B cell (primary cell): ENCODE measurements around the gene UBE4A. TPM values are rescaled to one million over a fixed set of nuclear protein-coding genes. Genes with fewer than 3 reads are reported as not detected.
"Not testable (repeated sequence)": the region's sequence is repeated elsewhere in the genome, so short reads cannot be mapped to it uniquely, and the experiment has no call there.

Source experiments
- ATAC-seq: fragments of 200-7000 bp; cut with Tn5 transposase; one replicate; pipeline ENCODE4 v1.10.0; 2021; ENCODE audit warnings: low read depth, mild to moderate bottlenecking, moderate number of reproducible peaks, moderate library complexity
- CTCF ChIA-PET: fragments of 350-600 bp; sonication (Branson Sonifier 250); formaldehyde crosslinking; loops from one replicate; lab custom pipeline; 2021; ENCODE audit warnings: antibody characterized with exemption, inconsistent platforms; lab: Charles Lee
- POLR2A ChIA-PET: fragments of 350-600 bp; sonication (Branson Sonifier 250); formaldehyde crosslinking; loops from one replicate; lab custom pipeline; 2021; ENCODE audit warnings: antibody characterized with exemption; lab: Charles Lee
- DNase-seq: peaks from one replicate; pipeline ENCODE4 v3.0.0; 2013
- H2AFZ ChIP-seq: 2 replicates; pipeline ENCODE4 v1.6.1; 2012; ENCODE audit warnings: mild to moderate bottlenecking, low read depth, low read length; ENCODE audit not compliant: insufficient read depth, poor library complexity, severe bottlenecking
- H3K27ac ChIP-seq, 2 donors: 1 replicate in 1 of 2; 2 replicates in 1 of 2; pipeline ENCODE4 v1.5.1; 2012 to 2013; ENCODE audit warnings: low read length in 2 of 2, mild to moderate bottlenecking in 2 of 2, moderate library complexity in 1 of 2
- H3K27me3 ChIP-seq, 4 experiments: fragments of 200-600 bp in 1 of 4; sonication (generic) in 1 of 4; replicated peaks in 1 of 4; 1 replicate in 2 of 4; 2 replicates in 2 of 4; pipeline versions ENCODE4 v1.6.1 to v1.7.0; 2013 to 2016; ENCODE audit warnings: low read length in 3 of 4, mild to moderate bottlenecking in 2 of 4, mixed read lengths in 1 of 4, moderate library complexity in 1 of 4; ENCODE audit not compliant: insufficient read depth in 4 of 4, control insufficient read depth in 3 of 4; ENCODE audit errors: control extremely low read depth in 1 of 4
- H3K36me3 ChIP-seq, 2 experiments: replicated peaks in 1 of 2; 1 replicate in 1 of 2; 2 replicates in 1 of 2; pipeline versions ENCODE4 v1.6.1 to v1.7.1; 2013; ENCODE audit warnings: low read length in 1 of 2; ENCODE audit not compliant: insufficient read depth in 2 of 2, control insufficient read depth in 1 of 2; ENCODE audit errors: control extremely low read depth in 1 of 2, extremely low read depth in 1 of 2
- H3K4me1 ChIP-seq, 2 donors: fragments of 200-600 bp in 1 of 2; sonication (generic) in 1 of 2; 1 replicate in 1 of 2; 2 replicates in 1 of 2; pipeline versions ENCODE4 v1.5.1 to v1.6.1; 2013 to 2017; ENCODE audit warnings: low read length in 2 of 2; ENCODE audit not compliant: control insufficient read depth in 2 of 2, insufficient read depth in 2 of 2
- H3K4me2 ChIP-seq: replicated peaks from 2 replicates; pipeline ENCODE3; 2012; ENCODE audit warnings: mild to moderate bottlenecking, low read depth, low read length; ENCODE audit not compliant: poor library complexity, severe bottlenecking
- H3K4me3 ChIP-seq, 5 experiments: fragments of 200-600 bp in 1 of 5; sonication (generic) in 1 of 5; 1 replicate in 3 of 5; 2 replicates in 2 of 5; pipeline versions ENCODE4 v1.5.1 to v1.7.0; 2011 to 2016; ENCODE audit warnings: low read length in 4 of 5, mild to moderate bottlenecking in 4 of 5, low read depth in 2 of 5, control low read depth in 1 of 5, moderate library complexity in 1 of 5; ENCODE audit not compliant: insufficient read depth in 1 of 5; ENCODE audit errors: control extremely low read depth in 1 of 5, extremely low read depth in 1 of 5
- H3K79me2 ChIP-seq: fragments of 200-600 bp; sonication (generic); one replicate; pipeline ENCODE4 v1.6.0; 2016; ENCODE audit warnings: low read length; ENCODE audit not compliant: control insufficient read depth, insufficient read depth
- H3K9ac ChIP-seq: fragments of 200-600 bp; sonication (generic); 2 replicates; pipeline ENCODE4 v1.6.1; 2017; ENCODE audit warnings: mild to moderate bottlenecking, low read length, moderate library complexity
- H3K9me3 ChIP-seq, 3 donors: one replicate each; pipeline versions ENCODE4 v1.6.1 to v1.7.1; 2013; ENCODE audit warnings: low read length in 2 of 3; ENCODE audit not compliant: control insufficient read depth in 2 of 3, insufficient read depth in 1 of 3; ENCODE audit errors: control extremely low read depth in 1 of 3
- H4K20me1 ChIP-seq: 2 replicates; pipeline ENCODE4 v1.6.0; 2012; ENCODE audit warnings: mild to moderate bottlenecking, low read length; ENCODE audit not compliant: insufficient read depth, control insufficient read depth, poor library complexity, severe bottlenecking
- H3K27ac Mint-ChIP-seq: one replicate; pipeline ENCODE4 v1.8.0; 2021; ENCODE audit warnings: mixed read lengths
- H3K27me3 Mint-ChIP-seq: one replicate; pipeline ENCODE4 v1.8.0; 2021; ENCODE audit warnings: mixed read lengths
- H3K4me1 Mint-ChIP-seq: one replicate; pipeline ENCODE4 v1.8.0; 2021; ENCODE audit warnings: mixed read lengths
- H3K4me3 Mint-ChIP-seq: one replicate; pipeline ENCODE4 v1.8.0; 2021; ENCODE audit warnings: mixed read lengths
- H3K9me3 Mint-ChIP-seq: one replicate; pipeline ENCODE4 v1.8.0; 2022; ENCODE audit warnings: mixed read lengths; ENCODE audit not compliant: insufficient read depth
- CTCF ChIP-seq: fragments of 200-600 bp; IDR thresholded peaks from one replicate; pipeline ENCODE4 v1.8.0; 2022; ENCODE audit warnings: antibody characterized with exemption, mild to moderate bottlenecking
- EZH2 ChIP-seq: IDR thresholded peaks from 2 replicates; pipeline ENCODE4 v1.6.1; 2012; ENCODE audit warnings: borderline replicate concordance, low read depth, mild to moderate bottlenecking, moderate library complexity, low read length; ENCODE audit not compliant: insufficient read depth, poor library complexity, severe bottlenecking
- WGBS: methylation state at CpG from one replicate; pipeline ENCODE4 v1.1.5; 2013; ENCODE audit warnings: missing lambda C conversion rate; ENCODE audit not compliant: insufficient coverage; 5-methylcytosine and 5-hydroxymethylcytosine counted together
- intact Hi-C: fragments of 100-400 bp; cut with micrococcal nuclease; formaldehyde crosslinking; loops from one replicate; pipeline ENCODE4 v1.10.0; 2022
- polyA plus RNA-seq: library from polyadenylated mRNA; depleted of rRNA; stranded (reverse); fragments of >200 nt; gene quantifications from 2 replicates; pipeline ENCODE4 v1.2.3, GENCODE V29; 2012
- total RNA-seq, 2 donors: library from RNA; stranded (reverse); fragments of 120-200 nt in 1 of 2; gene quantifications; 1 replicate in 1 of 2; 2 replicates in 1 of 2; pipeline versions ENCODE4 v1.2.3 to v1.2.4, GENCODE V29; 2013 to 2022

UBE4A gene
- total and polyA plus RNA-seq, 2 donors (not counting 1 experiment from before 2014, with no cell fraction given): 14.7 to 37.3 TPM

- Histone ChIP-seq H3K4me1 (peaks cover 27 to 32% of the 10 kb centered on the region in 2 donors), H3K9ac (peak overlapping the region; percentile 83), H4K20me1 (peaks cover 39% of the 10 kb centered on the region), H3K36me3 (peaks cover 6 to 23% of the 10 kb centered on the region in 2 experiments), H3K79me2 (peaks cover 54% of the 10 kb centered on the region), H3K27ac (peak overlapping the region; percentile 77 to 85), H2AFZ (peak overlapping the region; percentile 87), H3K4me2 (peak overlapping the region; percentile 72), H3K4me3 (peak overlapping the region; percentile 77 to 96 (median 81)), H3K9me3 (no peaks in the 10 kb centered on the region), H3K27me3 (no peaks in the 10 kb centered on the region)
- peaks cover 57% of the 10 kb centered on the region for H3K4me1 Mint-ChIP-seq
- WGBS: 0% methylated on average over 17 of the region's 22 CpGs
- no peaks in the 10 kb centered on the region for H3K9me3 Mint-ChIP-seq
- CTCF ChIA-PET: interaction anchor here (0.7 to 2.8 kb wide), 7 partner anchors 34 to 585 kb away, joined by 3 to 18 read pairs (median 6); partner anchors contain the start of gene KMT2A
- H3K27ac Mint-ChIP-seq: peak overlapping the region; percentile 100
- no peak for ATAC-seq
- TF ChIP-seq CTCF (no peak), EZH2 (no peak)
- DNase-seq: no peak
- H3K4me3 Mint-ChIP-seq: peak overlapping the region; percentile 98
- POLR2A ChIA-PET: interaction anchor here (0.6 to 1.3 kb wide), 6 partner anchors 16 to 395 kb away, joined by 3 to 28 read pairs (median 6); partner anchors contain the start of gene KMT2A
- no peaks in the 10 kb centered on the region for H3K27me3 Mint-ChIP-seq
- intact Hi-C loops: loop anchor here (1.0 to 5.0 kb wide), 5 partner anchors 33 to 616 kb away; partner anchors contain the start of genes ARCN1, RPS25, TRAPPC4 and UBE4A
Measured at GRCh38 chr11:118401880-118402590, 42.6 kb downstream of the UBE4A start.

- H3K4me2 ChIP-seq: peak overlapping the region; percentile 72
- not testable (repeated sequence) for H3K27me3 Mint-ChIP-seq, H2AFZ ChIP-seq, H3K9me3 Mint-ChIP-seq, H3K27me3 ChIP-seq, ATAC-seq, H3K9me3 ChIP-seq, DNase-seq
- Mint-ChIP-seq H3K4me3 (peak overlapping the region; percentile 98), H3K4me1 (peaks cover 57% of the 10 kb centered on the region), H3K27ac (peak overlapping the region; percentile 32)
- peak overlapping the region in 1 of 2 donors; percentile 85 for H3K27ac ChIP-seq
- POLR2A ChIA-PET: interaction anchor here (0.6 to 1.3 kb wide), 5 partner anchors 16 to 113 kb away, joined by 3 to 28 read pairs (median 6); partner anchors contain the start of gene KMT2A
- H3K4me3 ChIP-seq: peak overlapping the region; percentile 77 to 96 (median 81)
- CTCF ChIA-PET: interaction anchor here (0.6 to 2.8 kb wide), 7 partner anchors 13 to 586 kb away, joined by 3 to 18 read pairs (median 6); partner anchors contain the start of gene KMT2A
- WGBS: 81% methylated on average over 4 of the region's 7 CpGs
- intact Hi-C loops: loop anchor here (5.0 kb wide), 1 partner anchor 170 kb away; the partner anchor contains the start of gene ARCN1
- H3K4me1 ChIP-seq: peaks cover 27 to 32% of the 10 kb centered on the region in 2 donors
- H3K9ac ChIP-seq: peak overlapping the region; percentile 83
- peaks cover 59% of the 10 kb centered on the region for H3K79me2 ChIP-seq
- H3K36me3 ChIP-seq: peaks cover 4 to 23% of the 10 kb centered on the region in 2 experiments
- H4K20me1 ChIP-seq: peaks cover 45% of the 10 kb centered on the region
Measured at GRCh38 chr11:118402594-118402993, 43.2 kb downstream of the UBE4A start.
